ENCODE results near the gene MTX1. TPM values are rescaled to one million over a fixed set of nuclear protein-coding genes. Genes with fewer than 3 reads are reported as not detected.

The MTX1 gene
- total and polyA plus RNA-seq, 2 of the 4 experiments (the other 2 are of a cell fraction): 67.2 to 73.7 TPM

DNA sequence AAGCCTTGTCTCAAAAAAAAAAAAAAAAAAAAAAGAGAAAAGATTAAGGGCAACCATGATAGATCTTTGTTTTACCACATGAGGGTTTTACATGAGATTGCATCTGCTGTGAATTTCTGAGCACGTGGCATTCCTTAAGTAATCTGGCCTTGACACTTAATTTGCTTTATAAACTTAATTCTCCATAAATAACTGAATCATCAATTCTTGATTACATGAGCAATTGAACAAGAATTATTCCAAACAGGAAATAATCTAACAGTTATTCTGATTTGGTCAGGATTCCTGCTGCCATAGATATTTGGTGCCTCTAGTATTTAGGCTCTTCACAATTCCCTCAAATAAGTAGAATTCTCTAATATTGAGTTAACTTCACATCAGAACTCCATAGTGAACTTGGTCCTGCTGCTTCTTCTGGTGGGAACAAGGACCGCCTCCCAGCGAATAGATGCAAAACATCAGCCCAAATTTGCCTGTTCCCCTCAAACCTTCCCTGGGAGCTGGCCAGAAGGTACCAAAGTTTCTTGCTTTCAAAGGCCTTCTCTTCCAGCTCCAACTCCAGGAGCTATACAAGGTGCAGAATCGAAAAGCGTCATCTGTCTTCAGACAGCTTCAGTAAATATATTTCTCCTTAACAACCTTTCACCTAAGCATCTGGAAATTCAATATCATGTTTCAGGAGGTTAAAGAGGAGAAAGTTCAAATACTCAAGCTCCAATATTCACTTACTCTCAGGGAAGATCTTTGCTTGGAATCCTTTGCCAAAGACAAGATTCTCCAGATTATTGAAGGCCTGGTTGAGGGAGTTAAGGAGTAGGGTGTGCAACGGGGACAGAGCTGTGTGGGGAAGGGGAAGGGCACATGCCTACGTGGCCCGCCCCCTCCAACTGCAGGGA lies 36.4 kb upstream of the MTX1 start:
- in situ Hi-C loops (cut with MboI; ENCODE audit: low sequenced_read_pairs) (no loop called here), intact Hi-C loops (cut with micrococcal nuclease) (loop anchor here (10.0 kb wide), 2 partner anchors 197 to 423 kb away; partner anchors contain the start of genes CKS1B and SHC1), dilution Hi-C loops (cut with HindIII; ENCODE audit: low sequenced_read_pairs, unreplicated experiment) (no loop called here)
- Histone ChIP-seq H2BK15ac (ENCODE audit: low read depth, low read length) (no peak overlapping the region; the same call in 2 of the 3 replicates), H3K27me3 (ENCODE audit: control insufficient read depth, insufficient read depth, low read length) (no peaks in the 10 kb centered on the region), H2BK5ac (ENCODE audit: low read depth, low read length, poor library complexity, severe bottlenecking) (peak overlapping the region; percentile 86), H3K18ac (ENCODE audit: low read depth, low read length) (peak overlapping the region; percentile 25; the same call in 1 of the 2 replicates), H4K20me1 (ENCODE audit: insufficient read depth, low read length) (no peaks in the 10 kb centered on the region), H4K5ac (ENCODE audit: low read depth, low read length) (peak overlapping the region; percentile 84), H2BK20ac (ENCODE audit: low read depth, low read length) (no peak overlapping the region), H3K9me3 (ENCODE audit: control insufficient read depth, insufficient read depth, low read length) (no peaks in the 10 kb centered on the region), H2BK120ac (ENCODE audit: low read depth, low read length) (0 out of 2 replicates have a peak overlapping the region, but pooled peaks have one; percentile 37), H3K56ac (ENCODE audit: extremely low read depth, insufficient read depth, low read length) (peak overlapping the region; percentile 76), H3K14ac (replicated peaks; ENCODE audit: low read depth, low read length) (peak overlapping the region; percentile 82), H2AK5ac (ENCODE audit: low read depth, low read length) (peak overlapping the region; percentile 73), H2AK9ac (replicated peaks; ENCODE audit: low read depth, low read length, poor library complexity) (peak overlapping the region; percentile 93), H3K9ac (ENCODE audit: low read depth, low read length) (peak overlapping the region; percentile 94), H3K23ac (ENCODE audit: low read depth, low read length) (peak overlapping the region; percentile 40; the same call in 1 of the 2 replicates), H3K9me1 (ENCODE audit: insufficient read depth, low read length) (peaks cover 2% of the 10 kb centered on the region), H4K91ac (ENCODE audit: insufficient read depth, low read depth, low read length) (peak overlapping the region; percentile 69; the same call in 1 of the 2 replicates), H3K79me1 (ENCODE audit: low read depth in 1 of 2, low read length in 2 of 2) (peaks cover 0 to 43% of the 10 kb centered on the region in 2 experiments), H3K4me2 (ENCODE audit: low read depth, low read length) (peak overlapping the region; percentile 92), H3K4ac (ENCODE audit: low read depth, low read length) (peak overlapping the region; percentile 92), H4K8ac (ENCODE audit: low read depth in 2 of 2, low read length in 2 of 2) (peak overlapping the region; percentile 34 to 93; a peak in 3 of 4 replicates), H3K36me3 (ENCODE audit: control insufficient read depth, insufficient read depth, low read length) (peaks cover 19% of the 10 kb centered on the region), H3K4me1 (ENCODE audit: control insufficient read depth, insufficient read depth, low read length) (peaks cover 4% of the 10 kb centered on the region), H3K27ac (ENCODE audit: insufficient read depth, low read length) (peak overlapping the region; percentile 93), H3K4me3 (ENCODE audit: insufficient read depth, low read depth, low read length) (peak overlapping the region; percentile 81), H2AFZ (replicated peaks; ENCODE audit: low read length, poor library complexity) (peak overlapping the region; percentile 96)
- peak; percentile 33 for ATAC-seq (ENCODE audit: low read depth)
- CTCF ChIA-PET: interaction anchor here (1.1 to 1.6 kb wide), 6 partner anchors 22 to 87 kb away, joined by 4 to 19 read pairs (median 6); partner anchors contain the start of gene THBS3
- no peak for DNase-seq
- BruUV-seq (replicated peaks): no TSS peak
- WGBS, 2 experiments (ENCODE audit: extremely low coverage in 2 of 2, insufficient read length in 1 of 2): 0% methylated on average over 2 of the region's 8 CpGs; no CpG with 5 or more reads in 1 of the 2 experiments
- POLR2A ChIA-PET (ENCODE audit: unreplicated experiment): no interaction called here
- TF ChIP-seq SMC3 (IDR thresholded peaks at IDR 0.05; ENCODE audit: low read depth, low read length) (no peak), POLR2A (IDR thresholded peaks at IDR 0.05; ENCODE audit: low read depth, low read length) (no peak), NFE2L2 (IDR thresholded peaks at IDR 0.05; ENCODE audit: low read depth, low read length) (no peak), CEBPB (IDR thresholded peaks at IDR 0.05; ENCODE audit: low read depth, low read length) (no peak), RCOR1 (IDR thresholded peaks at IDR 0.05; ENCODE audit: insufficient replicate concordance, low read length) (no peak)
- TF ChIP-seq, protein P1, sequence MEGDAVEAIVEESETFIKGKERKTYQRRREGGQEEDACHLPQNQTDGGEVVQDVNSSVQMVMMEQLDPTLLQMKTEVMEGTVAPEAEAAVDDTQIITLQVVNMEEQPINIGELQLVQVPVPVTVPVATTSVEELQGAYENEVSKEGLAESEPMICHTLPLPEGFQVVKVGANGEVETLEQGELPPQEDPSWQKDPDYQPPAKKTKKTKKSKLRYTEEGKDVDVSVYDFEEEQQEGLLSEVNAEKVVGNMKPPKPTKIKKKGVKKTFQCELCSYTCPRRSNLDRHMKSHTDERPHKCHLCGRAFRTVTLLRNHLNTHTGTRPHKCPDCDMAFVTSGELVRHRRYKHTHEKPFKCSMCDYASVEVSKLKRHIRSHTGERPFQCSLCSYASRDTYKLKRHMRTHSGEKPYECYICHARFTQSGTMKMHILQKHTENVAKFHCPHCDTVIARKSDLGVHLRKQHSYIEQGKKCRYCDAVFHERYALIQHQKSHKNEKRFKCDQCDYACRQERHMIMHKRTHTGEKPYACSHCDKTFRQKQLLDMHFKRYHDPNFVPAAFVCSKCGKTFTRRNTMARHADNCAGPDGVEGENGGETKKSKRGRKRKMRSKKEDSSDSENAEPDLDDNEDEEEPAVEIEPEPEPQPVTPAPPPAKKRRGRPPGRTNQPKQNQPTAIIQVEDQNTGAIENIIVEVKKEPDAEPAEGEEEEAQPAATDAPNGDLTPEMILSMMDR (conservative IDR thresholded peaks at IDR 0.05; ENCODE audit: low read depth, low read length): no peak
- TF ChIP-seq, protein P2, sequence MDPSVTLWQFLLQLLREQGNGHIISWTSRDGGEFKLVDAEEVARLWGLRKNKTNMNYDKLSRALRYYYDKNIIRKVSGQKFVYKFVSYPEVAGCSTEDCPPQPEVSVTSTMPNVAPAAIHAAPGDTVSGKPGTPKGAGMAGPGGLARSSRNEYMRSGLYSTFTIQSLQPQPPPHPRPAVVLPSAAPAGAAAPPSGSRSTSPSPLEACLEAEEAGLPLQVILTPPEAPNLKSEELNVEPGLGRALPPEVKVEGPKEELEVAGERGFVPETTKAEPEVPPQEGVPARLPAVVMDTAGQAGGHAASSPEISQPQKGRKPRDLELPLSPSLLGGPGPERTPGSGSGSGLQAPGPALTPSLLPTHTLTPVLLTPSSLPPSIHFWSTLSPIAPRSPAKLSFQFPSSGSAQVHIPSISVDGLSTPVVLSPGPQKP (IDR thresholded peaks at IDR 0.05; ENCODE audit: borderline replicate concordance, low read depth, low read length): no peak
